DMS114 treated with DMSO at 0.1 percent for 48 hours (cell line): ENCODE results near the gene FBP2.

Experiments used
- DNase-seq: peaks from one replicate; lab custom pipeline; 2025; ENCODE audit not compliant: unreplicated experiment; lab: John Stamatoyannopoulos, UW

Gene FBP2

GRCh38 chr9:94593459-94594345 is at the start of gene FBP2:
Gene FBP2, minus strand, starts transcription at chr9:94593824. Its CDS starts 98 bp downstream, at chr9:94593726.
- DNase-seq: no peak

GRCh38 chr9:94643176-94643575 is 49.6 kb upstream of the FBP2 start:
- no peak for DNase-seq

- DNase-seq: no peak
These were observed 48.9 kb upstream of the FBP2 start for GRCh38 chr9:94642501-94642900.

GRCh38 chr9:94639999-94640376 is 46.4 kb upstream of the FBP2 start:
- no peak for DNase-seq

- no peak for DNase-seq
These were observed 45.7 kb upstream of the FBP2 start, which contains the start of gene FBP1 for GRCh38 chr9:94639061-94639998. Gene FBP1, minus strand, starts transcription at chr9:94639518. Its CDS starts 208 bp downstream, at chr9:94639310.

- DNase-seq: no peak
These were observed 44.9 kb upstream of the FBP2 start for GRCh38 chr9:94638335-94639060.

GRCh38 chr9:94632737-94633136 is 39.1 kb upstream of the FBP2 start:
- DNase-seq: no peak

- no peak for DNase-seq
These were observed 38.0 kb upstream of the FBP2 start for GRCh38 chr9:94631599-94631998.

DNA sequence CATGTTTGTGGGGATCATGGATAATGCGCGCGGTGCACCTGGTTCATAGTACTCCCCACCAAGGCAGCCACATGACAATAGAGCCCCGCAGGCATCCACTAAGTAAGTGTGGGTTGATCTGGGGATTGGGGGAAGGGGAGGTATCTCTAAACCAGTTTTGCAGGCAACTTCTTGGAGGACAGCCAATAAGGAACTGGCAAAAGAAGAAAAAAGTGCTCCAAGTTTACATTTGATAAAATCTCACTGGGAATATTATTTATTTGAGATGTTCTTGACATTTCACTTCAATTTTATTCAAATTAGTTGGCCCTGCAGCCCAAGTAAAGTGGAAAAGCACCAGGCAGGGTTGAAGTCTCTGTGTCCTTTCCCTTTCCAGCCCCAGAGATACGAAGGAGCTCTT is 37.2 kb upstream of the FBP2 start:
- no peak for DNase-seq

- DNase-seq: no peak
These were observed 36.7 kb upstream of the FBP2 start for GRCh38 chr9:94630281-94630680.

DNA sequence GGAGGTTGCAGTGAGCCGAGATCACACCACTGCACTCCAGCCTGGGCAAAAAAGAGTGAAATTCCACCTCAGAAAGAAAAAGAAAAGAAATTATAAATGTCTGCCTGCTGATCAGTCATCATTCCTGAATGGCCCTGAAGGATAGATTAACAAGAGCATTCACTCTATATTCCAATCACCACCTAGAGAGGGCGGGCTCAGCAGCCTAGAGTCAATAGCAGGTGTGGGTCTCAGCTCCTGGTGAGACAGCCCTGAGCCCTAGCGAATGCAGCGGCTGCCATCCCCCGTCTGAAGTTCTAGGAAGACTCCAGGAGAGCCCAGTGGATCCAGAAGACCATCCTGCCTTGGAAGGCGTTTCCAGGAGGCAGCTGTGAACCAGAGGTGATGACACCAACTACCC is 33.7 kb upstream of the FBP2 start:
- no peak for DNase-seq

DNA sequence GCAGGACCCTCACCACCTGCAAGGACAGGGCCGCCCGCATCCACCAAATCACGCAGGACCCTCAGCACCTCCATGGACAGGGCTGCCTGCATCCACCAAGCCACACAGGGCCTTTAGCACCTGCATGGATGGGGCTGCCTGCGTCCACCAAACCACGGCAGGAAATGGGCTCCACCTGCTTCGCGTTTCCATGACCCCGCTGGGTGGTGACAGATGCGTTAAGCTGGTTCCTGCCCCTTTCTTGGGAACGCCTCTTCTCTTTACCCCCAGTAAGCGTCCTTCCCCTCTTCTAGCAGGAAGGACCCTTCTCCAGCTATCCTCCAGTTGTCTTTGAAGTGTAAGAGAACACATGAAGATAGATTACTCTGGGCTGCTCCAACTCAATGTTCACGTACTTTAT is 32.2 kb upstream of the FBP2 start:
- no peak for DNase-seq

DNA sequence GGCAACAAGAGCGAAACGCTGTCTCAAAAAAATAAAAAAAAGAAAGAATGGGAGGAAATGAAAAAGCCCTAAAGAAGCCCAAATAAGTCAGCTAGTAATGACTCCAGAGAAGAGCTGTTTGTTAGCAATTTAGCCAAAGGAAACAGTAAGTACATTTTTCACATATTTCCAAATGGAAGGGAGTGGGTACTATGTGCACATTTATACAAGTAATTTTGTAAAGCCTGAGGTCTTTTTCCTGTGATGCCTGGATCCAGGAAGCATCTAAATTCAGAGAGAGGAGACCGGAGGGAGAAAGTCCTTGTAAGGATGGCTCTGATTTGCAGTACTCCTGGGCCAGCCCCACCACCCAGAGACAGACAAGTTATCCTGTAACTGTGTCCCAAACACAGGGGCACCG is 31.0 kb upstream of the FBP2 start:
- DNase-seq: no peak

DNA sequence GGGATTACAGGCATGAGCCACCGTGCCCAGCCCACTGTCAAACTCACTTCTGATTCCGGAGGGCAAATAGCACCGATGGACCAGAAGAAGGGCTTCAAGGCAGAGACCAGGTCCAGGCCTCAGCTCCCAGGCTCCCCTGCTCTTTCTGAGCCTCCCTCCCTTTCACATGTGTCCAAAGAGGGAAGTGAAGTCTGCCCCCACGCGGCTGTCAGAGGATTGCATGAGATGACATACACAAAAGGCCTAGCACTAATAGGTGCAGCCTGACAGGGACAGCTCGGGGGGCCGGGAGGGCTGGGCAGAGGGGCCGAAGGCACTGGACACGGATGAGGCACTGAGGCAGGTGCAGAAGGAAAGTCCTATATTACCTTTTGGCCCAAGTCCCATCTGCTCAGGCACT is 29.6 kb upstream of the FBP2 start:
- DNase-seq: no peak

- no peak for DNase-seq
These were observed 28.6 kb upstream of the FBP2 start for GRCh38 chr9:94622087-94622800.

DNA sequence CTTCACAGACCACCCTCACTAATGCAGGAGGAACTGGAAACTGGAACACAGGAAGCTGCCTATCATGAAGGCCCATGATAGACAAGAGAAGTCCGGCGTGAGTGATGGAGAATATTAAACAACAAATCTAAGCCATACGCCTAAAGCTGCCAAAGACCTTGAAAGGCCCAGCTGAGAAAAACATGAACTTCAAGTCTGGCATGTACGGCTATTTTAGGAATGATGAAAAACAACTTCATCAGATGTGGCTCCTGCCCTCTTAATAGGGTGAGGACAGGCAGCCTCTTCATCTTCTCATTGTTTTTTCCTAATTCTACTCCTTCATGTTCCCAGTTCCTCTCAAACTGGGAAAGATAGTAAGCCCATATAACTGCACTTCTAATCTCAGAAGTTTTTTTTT is 25.4 kb upstream of the FBP2 start:
- no peak for DNase-seq

DNA sequence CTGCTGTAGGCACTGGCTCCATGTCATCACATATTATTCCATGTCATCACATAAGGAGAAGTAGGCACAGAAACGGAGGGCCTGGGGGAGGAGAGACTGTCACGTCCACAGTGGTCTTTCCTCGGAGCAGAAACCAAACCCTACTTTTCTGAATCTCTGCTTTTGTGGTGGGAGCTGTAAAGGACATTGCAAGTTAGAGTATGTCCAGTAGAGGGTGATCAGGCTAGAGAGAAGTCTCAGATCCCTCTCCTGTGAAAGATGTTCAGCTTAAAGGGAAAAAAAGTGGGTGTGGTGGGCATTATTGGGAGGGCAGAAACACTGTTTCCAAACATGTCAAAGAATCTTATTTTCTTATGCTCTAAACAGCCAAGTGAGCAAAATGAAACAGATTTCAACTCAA is 19.4 kb upstream of the FBP2 start:
- no peak for DNase-seq

DNA sequence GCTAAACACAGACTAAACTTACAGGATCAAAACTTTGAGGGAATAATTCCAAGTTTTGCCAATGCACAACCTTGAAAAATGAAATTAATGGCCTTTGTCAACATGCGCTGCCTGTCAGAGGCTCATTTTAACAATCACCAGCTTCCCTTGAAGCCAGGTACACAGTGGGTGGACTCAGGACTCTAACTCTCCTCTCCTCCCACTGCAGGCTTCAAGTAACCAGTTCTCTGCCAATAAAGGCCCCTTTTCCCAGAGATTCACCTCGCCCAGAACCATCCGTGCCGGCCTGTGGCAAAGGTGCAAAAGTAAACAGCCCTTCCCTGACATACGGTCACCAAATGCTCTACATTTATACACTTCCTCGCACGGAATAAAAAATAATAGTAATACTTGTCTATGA is 18.4 kb upstream of the FBP2 start:
- DNase-seq: no peak

GRCh38 chr9:94611638-94612068 is 18.0 kb upstream of the FBP2 start:
- DNase-seq: no peak

GRCh38 chr9:94610181-94610606 is 16.6 kb upstream of the FBP2 start:
- no peak for DNase-seq

DNA sequence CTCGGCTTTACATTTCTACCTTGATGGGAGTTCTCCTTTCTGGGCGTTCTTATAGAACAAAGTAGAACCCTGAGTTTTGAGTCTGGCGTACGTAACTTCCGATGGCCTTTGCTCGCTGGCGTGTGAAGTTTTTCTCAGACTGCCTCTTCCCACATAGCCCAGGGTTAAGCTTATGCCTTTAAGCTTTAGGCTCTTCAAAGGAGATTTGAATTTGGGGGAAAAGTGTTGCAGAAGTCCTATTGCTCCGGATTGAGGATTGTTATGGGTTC is 13.7 kb upstream of the FBP2 start:
- DNase-seq: no peak
